Activated CD4-positive, alpha-beta T cell treated with anti-CD3 and anti-CD28 coated beads, Interleukin-2, amount 50 U/mL, for 16 hours (primary cell): Measurements from ENCODE around the gene TNFRSF17.
"Not testable (repeated sequence)": the region's sequence is repeated elsewhere in the genome, so short reads cannot be mapped to it uniquely, and the experiment has no call there.

Source experiments
- DNase-seq: peaks from one replicate; pipeline ENCODE4 v3.0.0-alpha.2; 2020

Gene TNFRSF17

GRCh38 chr16:11964761-11965551, at the start of gene TNFRSF17:
TNFRSF17 (plus strand) TSS chr16:11965210; CDS start chr16:11965325, 115 bp downstream.
- no peak for DNase-seq

GRCh38 chr16:11915644-11916523, 49.1 kb upstream of the TNFRSF17 start, which contains the start of gene GSPT1:
GSPT1 (minus strand) TSS chr16:11915956; CDS start chr16:11915720, 236 bp downstream.
- DNase-seq: peak; percentile 99

DNA sequence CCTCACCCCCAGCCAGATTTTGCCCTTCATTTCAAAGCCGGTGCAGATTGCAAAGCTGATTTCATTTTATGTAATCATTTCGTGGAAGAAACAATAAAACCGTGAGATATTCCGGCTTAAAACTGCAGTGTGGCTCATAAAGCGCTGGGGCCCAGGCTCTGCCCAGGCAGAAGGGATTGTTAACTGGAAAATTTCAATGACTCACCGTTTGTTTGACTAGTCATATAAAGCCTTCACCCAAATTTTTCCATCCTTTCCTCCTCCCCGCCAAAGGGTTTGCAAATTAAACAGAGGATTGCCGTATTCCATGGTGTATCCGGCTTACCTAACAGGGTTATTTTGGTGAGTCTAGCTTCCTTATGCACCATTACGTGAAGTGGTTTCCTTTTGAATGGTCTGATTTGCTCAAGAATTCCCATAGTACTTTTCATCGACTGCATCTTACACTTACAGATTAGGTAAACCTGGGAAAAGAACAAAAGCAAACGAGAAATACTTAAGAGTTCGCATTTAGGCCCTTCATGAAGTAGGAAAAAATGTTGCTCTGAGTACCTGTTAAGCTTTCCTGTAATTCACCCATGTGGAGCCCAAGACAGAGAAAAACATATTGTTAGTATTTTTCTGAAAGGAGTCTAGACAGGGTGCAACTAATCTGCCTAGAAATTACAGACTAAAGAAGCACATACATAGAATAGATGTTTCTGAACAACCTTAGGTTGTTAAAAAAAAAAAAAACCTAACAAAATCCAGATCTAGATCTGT, 48.3 kb upstream of the TNFRSF17 start:
- DNase-seq: no peak

DNA sequence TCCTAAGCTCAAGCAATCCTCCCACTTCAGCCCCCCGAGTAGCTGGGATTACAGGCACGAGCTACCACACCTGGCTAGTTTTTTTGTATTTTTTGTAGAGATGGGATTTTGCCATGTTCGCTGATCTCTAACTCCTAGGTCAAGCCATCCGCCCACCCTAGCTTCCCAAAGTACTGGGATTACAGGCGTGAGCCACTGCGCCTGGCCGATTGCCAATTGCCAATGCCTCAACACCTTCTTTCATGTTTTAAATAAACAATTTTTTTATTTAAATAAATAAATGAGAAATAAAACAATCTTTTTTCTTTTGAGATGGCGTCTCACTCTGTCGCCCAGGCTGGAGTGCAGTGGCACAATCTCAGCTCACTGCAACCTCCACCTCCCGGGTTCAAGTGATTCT, 41.0 kb upstream of the TNFRSF17 start:
- not testable (repeated sequence) for DNase-seq

DNA sequence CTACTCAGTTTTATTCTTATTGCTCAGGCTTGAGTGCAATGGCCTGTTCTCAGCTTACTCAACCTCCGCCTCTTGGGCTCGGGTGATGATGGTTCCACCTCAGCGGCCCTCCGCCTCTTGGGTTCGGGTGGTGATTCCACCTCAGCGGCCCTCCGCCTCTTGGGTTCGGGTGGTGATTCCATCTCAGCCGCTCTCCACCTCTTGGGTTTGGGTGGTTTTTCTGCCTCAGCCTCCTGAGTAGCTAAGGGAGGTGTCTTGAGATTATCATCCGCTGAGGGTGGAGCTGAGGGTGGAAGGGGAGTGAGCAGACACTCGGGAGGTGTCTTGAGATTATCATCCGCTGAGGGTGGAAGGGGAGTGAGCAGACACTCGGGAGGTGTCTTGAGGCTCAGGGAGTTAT, 37.7 kb upstream of the TNFRSF17 start:
- not testable (repeated sequence) for DNase-seq

- DNase-seq: not testable (repeated sequence)
These were observed 23.1 kb upstream of the TNFRSF17 start, which contains the start of gene NPIPB2 for GRCh38 chr16:11941945-11942344. NPIPB2 (minus strand) TSS chr16:11942045; CDS start chr16:11942045, 0 bp downstream.

- no peak for DNase-seq
These were observed 18.6 kb upstream of the TNFRSF17 start for GRCh38 chr16:11946433-11946832.

DNA sequence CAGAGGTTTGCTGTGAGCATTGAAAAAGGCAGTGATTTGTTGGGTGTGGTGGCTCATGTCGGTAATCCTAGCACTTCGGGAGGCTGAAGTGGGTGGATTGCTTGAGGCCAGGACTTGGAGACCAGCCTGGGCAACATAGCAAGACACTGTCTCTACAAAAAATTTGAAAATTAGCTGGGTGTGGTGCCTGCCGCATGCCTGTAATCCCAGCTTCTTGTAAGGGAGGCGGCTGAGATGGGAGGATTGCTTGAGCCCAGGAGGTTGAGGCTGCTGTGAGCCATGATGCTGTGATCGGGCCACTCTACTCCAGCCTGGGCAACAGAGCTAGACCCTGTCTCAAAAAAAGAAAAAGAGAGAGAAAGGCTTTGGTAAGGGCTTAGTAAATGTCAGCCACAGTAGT, 16.2 kb upstream of the TNFRSF17 start:
- DNase-seq: no peak

GRCh38 chr16:11949527-11949926, 15.5 kb upstream of the TNFRSF17 start:
- DNase-seq: peak; percentile 34

- DNase-seq: no peak
These were observed 14.6 kb upstream of the TNFRSF17 start for GRCh38 chr16:11950388-11950787.

GRCh38 chr16:11953576-11953975, 11.4 kb upstream of the TNFRSF17 start:
- not testable (repeated sequence) for DNase-seq

GRCh38 chr16:11955713-11956123, 9.3 kb upstream of the TNFRSF17 start:
- DNase-seq: no peak

GRCh38 chr16:11956558-11956957, 8.5 kb upstream of the TNFRSF17 start:
- no peak for DNase-seq

- no peak for DNase-seq
These were observed 7.2 kb upstream of the TNFRSF17 start for GRCh38 chr16:11957591-11958395.

DNA sequence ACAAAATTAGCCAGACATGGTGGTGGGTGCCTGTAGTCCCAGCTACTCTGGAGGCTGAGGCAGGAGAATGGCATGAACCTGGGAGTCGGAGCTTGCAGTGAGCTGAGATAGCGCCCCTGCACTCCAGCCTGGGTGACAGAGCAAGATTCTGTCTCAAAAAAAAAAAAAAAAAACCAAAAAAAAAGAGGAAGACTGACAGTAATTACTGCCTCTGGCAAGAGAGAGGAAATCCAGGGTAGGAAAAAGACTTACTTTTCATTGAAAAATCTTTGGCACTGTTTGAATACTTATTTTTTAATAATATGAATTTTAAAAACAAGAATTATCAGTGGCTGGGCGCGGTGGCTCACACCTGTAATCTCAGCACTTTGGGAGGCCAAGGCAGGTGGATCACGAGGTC, 2.6 kb upstream of the TNFRSF17 start:
- DNase-seq: not testable (repeated sequence)

- DNase-seq: not testable (repeated sequence)
These were observed 2.0 kb upstream of the TNFRSF17 start for GRCh38 chr16:11962978-11963377.

DNA sequence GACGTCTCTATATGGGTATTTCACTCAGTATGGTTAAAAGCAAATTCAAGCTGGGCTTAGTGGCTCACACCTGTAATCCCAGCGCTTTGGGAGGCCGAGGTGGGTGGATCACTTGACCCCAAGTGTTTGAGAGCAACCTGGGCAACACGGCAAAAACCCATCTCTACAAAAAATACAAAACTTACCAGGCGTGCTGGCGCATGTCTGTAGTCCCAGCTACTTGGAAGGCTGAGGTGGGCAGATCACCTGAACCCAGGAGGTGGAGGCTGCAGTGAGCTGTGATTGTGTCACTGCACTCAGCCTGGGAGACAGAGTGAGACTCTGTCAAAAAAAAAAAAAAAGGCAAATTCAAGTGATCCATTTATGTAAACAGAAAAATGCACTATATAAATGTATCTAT, 1.3 kb upstream of the TNFRSF17 start:
- DNase-seq: no peak

DNA sequence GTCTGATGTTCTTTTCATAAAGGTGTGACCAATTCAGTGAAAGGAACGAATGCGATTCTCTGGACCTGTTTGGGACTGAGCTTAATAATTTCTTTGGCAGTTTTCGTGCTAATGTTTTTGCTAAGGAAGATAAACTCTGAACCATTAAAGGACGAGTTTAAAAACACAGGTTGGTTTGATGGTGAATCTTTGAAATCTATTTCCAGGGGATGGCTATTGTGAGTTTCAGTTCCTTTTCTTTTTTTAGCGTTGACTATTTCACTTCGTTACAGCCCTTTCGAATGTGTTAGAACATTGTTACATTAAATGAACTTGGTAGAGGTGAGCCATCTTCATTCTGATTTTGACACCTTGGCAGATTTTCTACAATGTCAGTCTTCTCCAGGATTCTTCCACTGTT, 1.2 kb downstream of the TNFRSF17 start:
- no peak for DNase-seq

DNA sequence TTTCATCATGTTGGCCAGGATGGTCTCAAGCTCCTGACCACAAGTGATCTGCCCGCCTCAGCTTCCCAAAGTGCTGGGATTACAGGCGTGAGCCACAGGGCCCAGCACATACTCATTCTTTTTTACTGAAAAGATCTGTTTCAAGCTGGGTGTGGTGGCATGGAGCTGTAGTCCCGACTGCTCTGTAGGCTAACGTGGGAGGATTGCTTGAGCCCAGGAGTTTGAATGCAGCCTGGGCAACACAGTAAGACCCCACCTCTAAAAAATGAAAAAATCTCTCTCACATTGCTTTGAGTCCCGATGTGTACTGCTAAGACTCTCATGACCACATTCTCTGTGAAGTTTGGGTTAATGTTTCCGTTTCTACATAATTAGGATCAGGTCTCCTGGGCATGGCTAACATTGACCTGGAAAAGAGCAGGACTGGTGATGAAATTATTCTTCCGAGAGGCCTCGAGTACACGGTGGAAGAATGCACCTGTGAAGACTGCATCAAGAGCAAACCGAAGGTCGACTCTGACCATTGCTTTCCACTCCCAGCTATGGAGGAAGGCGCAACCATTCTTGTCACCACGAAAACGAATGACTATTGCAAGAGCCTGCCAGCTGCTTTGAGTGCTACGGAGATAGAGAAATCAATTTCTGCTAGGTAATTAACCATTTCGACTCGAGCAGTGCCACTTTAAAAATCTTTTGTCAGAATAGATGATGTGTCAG, 2.3 kb downstream of the TNFRSF17 start:
- no peak for DNase-seq

- DNase-seq: no peak
These were observed 3.6 kb downstream of the TNFRSF17 start for GRCh38 chr16:11968577-11968976.

DNA sequence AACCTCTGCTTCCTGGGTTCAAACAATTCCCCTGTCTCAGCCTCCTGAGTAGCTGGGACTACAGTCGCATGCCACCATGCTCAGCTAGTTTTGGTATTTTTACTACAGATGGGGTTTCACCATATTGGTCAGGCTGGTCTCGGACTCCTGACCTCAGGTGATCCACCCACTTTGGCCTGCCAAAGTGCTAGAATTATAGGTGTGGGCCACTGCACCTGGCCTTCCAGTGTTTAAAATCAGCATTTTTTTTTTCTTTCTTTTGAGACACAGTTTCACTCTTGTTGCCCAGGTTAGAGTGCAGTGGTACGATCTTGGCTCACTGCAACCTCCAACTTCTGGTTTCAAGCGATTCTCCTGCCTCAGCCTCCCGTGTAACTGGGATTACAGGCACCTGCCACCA, 5.3 kb downstream of the TNFRSF17 start:
- not testable (repeated sequence) for DNase-seq
